ENCODE data around the gene ZBTB9.

The ZBTB9 gene

GRCh38 chr6:33454009-33454946 is at the start of gene ZBTB9 (continued):
- TF ChIP-seq ELK4 (IDR thresholded peaks at IDR 0.05; ENCODE audit: borderline replicate concordance, low read depth, low read length) (peak; percentile 74; the same call in 1 of the 2 replicates), ZNF768 (tag by site-specific recombination; IDR thresholded peaks at IDR 0.05) (0 out of 2 replicates have a peak, but pooled peaks have one; percentile 10), ZNF707 (tag by site-specific recombination; IDR thresholded peaks at IDR 0.05) (no peak), ZBTB44 (tag by site-specific recombination; IDR thresholded peaks at IDR 0.05) (no peak), SCRT1 (tag by site-specific recombination; IDR thresholded peaks at IDR 0.05; ENCODE audit: borderline replicate concordance) (no peak), ZNF629 (tag by site-specific recombination; IDR thresholded peaks at IDR 0.05) (0 out of 2 replicates have a peak, but pooled peaks have one; percentile 53), SP7 (tag by site-specific recombination; IDR thresholded peaks at IDR 0.05) (peak; percentile 79), SP2 (tag by site-specific recombination; IDR thresholded peaks at IDR 0.05) (peak; percentile 99), REST (tag by site-specific recombination; IDR thresholded peaks at IDR 0.05) (peak; percentile 27; the same call in 1 of the 2 replicates), ZNF292 (tag by site-specific recombination; IDR thresholded peaks at IDR 0.05; ENCODE audit: borderline replicate concordance, low read depth) (no peak), KLF10 (tag by site-specific recombination; IDR thresholded peaks at IDR 0.05) (peak; percentile 42), ZBTB26 (tag by site-specific recombination; optimal IDR thresholded peaks at IDR 0.05) (peak; percentile 49), ZNF398 (tag by site-specific recombination; IDR thresholded peaks at IDR 0.05) (peak; percentile 68), ZNF670 (tag by site-specific recombination; IDR thresholded peaks at IDR 0.05; ENCODE audit: low read depth) (no peak), GLIS2 (tag by site-specific recombination; IDR thresholded peaks at IDR 0.05) (peak; percentile 92), PRDM10 (tag by site-specific recombination; IDR thresholded peaks at IDR 0.05) (peak; percentile 73; the same call in 1 of the 2 replicates), ZNF341 (tag by site-specific recombination; IDR thresholded peaks at IDR 0.05; ENCODE audit: low read depth) (peak; percentile 98), CTCF (tag by site-specific recombination; IDR thresholded peaks at IDR 0.05) (peak; percentile 24; the same call in 1 of the 2 replicates), ZNF10 (tag by site-specific recombination; IDR thresholded peaks at IDR 0.05) (0 out of 2 replicates have a peak, but pooled peaks have one; percentile 22), SP3 (tag by site-specific recombination; IDR thresholded peaks at IDR 0.05) (peak; percentile 98)
